Fibroblast of pulmonary artery (primary cell): ENCODE results near the gene EBPL.

Experiments used
- DNase-seq: peaks from one replicate; pipeline ENCODE4 v3.0.0-alpha.2; 2010; ENCODE audit warnings: low read depth
- H3K4me3 ChIP-seq: replicated peaks from 2 replicates; pipeline ENCODE4 v1.5.1; 2011; ENCODE audit warnings: low read depth, mild to moderate bottlenecking, control low read depth, low read length, moderate library complexity
- CTCF ChIP-seq: IDR thresholded peaks from 2 replicates; pipeline ENCODE4 v1.5.1; 2011; ENCODE audit warnings: mild to moderate bottlenecking, control low read depth, low read length, inconsistent platforms; ENCODE audit errors: missing control alignments

EBPL gene

GRCh38 chr13:49690995-49691784 is at the start of gene EBPL:
EBPL (minus strand) TSS chr13:49691486; CDS start chr13:49691424, 62 bp downstream.
- H3K4me3 ChIP-seq: peak within 1 kb of the TSS; percentile 79
- no peak for TF ChIP-seq CTCF
- peak; percentile 90 for DNase-seq

- no peak for DNase-seq
- H3K4me3 ChIP-seq: no peak overlapping the region
- no peak for TF ChIP-seq CTCF
Measured at GRCh38 chr13:49740870-49741269, 49.6 kb upstream of the EBPL start.

GRCh38 chr13:49739498-49740187 is 48.4 kb upstream of the EBPL start:
- H3K4me3 ChIP-seq: no peak overlapping the region
- TF ChIP-seq CTCF: no peak
- DNase-seq: no peak

- H3K4me3 ChIP-seq: no peak overlapping the region
- DNase-seq: peak; percentile 7
- no peak for TF ChIP-seq CTCF
Measured at GRCh38 chr13:49733181-49733951, 42.1 kb upstream of the EBPL start.

GRCh38 chr13:49731766-49732165 is 40.5 kb upstream of the EBPL start:
- H3K4me3 ChIP-seq: no peak overlapping the region
- DNase-seq: peak; percentile 66
- no peak for TF ChIP-seq CTCF

GRCh38 chr13:49716615-49717014 is 25.3 kb upstream of the EBPL start:
- no peak overlapping the region for H3K4me3 ChIP-seq
- DNase-seq: no peak
- TF ChIP-seq CTCF: no peak
